ENCODE data around the gene MEGF6.

The MEGF6 gene

DNA sequence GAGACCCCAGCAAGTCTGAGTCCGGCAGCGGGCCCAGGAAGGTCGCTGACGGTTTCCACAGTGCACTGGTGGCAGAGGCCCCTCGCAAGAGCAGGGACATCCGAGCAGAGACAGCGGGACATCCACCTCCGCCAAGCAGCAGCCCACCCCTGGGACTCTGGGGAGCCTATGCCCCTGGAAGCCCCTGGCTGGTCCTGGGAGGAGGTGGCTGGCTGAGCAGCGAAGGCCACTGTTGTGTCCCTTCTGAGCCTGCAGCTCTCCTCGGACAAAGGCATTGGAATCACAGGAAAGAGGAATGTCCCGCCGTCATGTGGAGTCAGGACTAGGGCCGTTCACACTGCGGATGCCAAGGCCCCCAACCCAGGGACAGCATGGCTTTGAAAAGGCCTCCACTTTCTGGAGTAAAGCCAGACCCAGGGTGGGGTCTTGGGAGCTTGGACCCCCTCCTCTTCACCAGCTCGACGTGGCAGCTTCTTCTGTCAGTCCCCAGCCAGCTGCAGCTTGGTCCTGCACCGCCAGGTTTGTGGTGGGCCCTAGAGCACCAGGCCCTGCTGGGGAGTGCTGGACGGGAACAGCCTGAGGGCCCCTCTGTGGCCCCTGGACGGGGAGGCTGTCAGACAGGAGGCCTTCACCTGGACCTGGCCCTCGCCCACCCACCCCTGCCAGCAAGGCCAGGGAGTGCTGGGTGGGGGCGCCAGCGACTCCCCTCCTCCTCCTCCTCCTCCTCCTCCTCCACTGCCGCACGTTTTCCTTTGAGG, 1.4 kb downstream of the MEGF6 start:
- Histone ChIP-seq H3K27ac (ENCODE audit: poor library complexity, severe bottlenecking) (no peak overlapping the region), H3K27me3 (ENCODE audit: insufficient read depth, poor library complexity, severe bottlenecking) (no peaks in the 10 kb centered on the region), H3K4me1 (ENCODE audit: insufficient read depth, poor library complexity, severe bottlenecking) (peaks cover 9% of the 10 kb centered on the region), H3K9me3 (ENCODE audit: severe bottlenecking) (no peaks in the 10 kb centered on the region), H3K4me3 (ENCODE audit: severe bottlenecking) (no peak overlapping the region), H3K36me3 (ENCODE audit: low read depth) (no peaks in the 10 kb centered on the region)
- TF ChIP-seq CTCF (IDR thresholded peaks at IDR 0.05; ENCODE audit: poor library complexity, severe bottlenecking), result no peak
- ATAC-seq (ENCODE audit: low read depth) (no peak), DNase-seq (ENCODE audit: low spot score) (no peak)

GRCh38 chr1:3609016-3609768, 2.1 kb downstream of the MEGF6 start:
- peaks cover 9% of the 10 kb centered on the region for H3K4me1 ChIP-seq (ENCODE audit: insufficient read depth, poor library complexity, severe bottlenecking)
- no peak for TF ChIP-seq CTCF (IDR thresholded peaks at IDR 0.05; ENCODE audit: poor library complexity, severe bottlenecking)

DNA sequence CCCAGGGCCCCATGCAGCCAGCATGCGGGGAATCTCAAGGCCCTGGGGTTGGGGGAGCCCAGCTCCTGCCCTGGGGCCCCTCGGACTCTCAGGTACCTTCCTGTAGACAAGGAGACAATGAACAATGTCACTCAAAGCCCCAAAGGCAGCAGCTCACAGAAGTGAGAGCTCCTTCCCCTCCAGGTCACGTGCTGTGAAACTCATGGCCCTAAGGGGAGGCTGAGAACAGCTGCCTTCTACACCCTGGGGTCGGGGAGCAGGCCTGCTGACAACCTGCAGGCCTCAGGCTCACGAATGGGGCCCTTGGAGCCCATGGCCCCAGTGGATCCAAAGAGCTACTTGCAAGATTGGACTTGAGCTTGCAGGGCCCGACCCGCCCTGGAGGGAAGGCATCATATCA, 3.2 kb downstream of the MEGF6 start:
- H3K27ac ChIP-seq (ENCODE audit: poor library complexity, severe bottlenecking), result no peak overlapping the region
- no peaks in the 10 kb centered on the region for H3K9me3 ChIP-seq (ENCODE audit: severe bottlenecking)
- H3K27me3 ChIP-seq (ENCODE audit: insufficient read depth, poor library complexity, severe bottlenecking), result no peaks in the 10 kb centered on the region
- H3K36me3 ChIP-seq (ENCODE audit: low read depth), result no peaks in the 10 kb centered on the region
- ATAC-seq (ENCODE audit: low read depth) (no peak), DNase-seq (ENCODE audit: low spot score) (no peak)
- H3K4me3 ChIP-seq (ENCODE audit: severe bottlenecking), result no peak overlapping the region
- H3K4me1 ChIP-seq (ENCODE audit: insufficient read depth, poor library complexity, severe bottlenecking), result peaks cover 3% of the 10 kb centered on the region
- TF ChIP-seq CTCF (IDR thresholded peaks at IDR 0.05; ENCODE audit: poor library complexity, severe bottlenecking), result no peak

More at GRCh38 chr1:3609016-3609768, 2.1 kb downstream of the MEGF6 start:
- no peaks in the 10 kb centered on the region for H3K9me3 ChIP-seq (ENCODE audit: severe bottlenecking)
- H3K36me3 ChIP-seq (ENCODE audit: low read depth), result no peaks in the 10 kb centered on the region
- no peak overlapping the region for H3K27ac ChIP-seq (ENCODE audit: poor library complexity, severe bottlenecking)
- no peak for ATAC-seq (ENCODE audit: low read depth)
- no peak overlapping the region for H3K4me3 ChIP-seq (ENCODE audit: severe bottlenecking)
- H3K27me3 ChIP-seq (ENCODE audit: insufficient read depth, poor library complexity, severe bottlenecking), result no peaks in the 10 kb centered on the region
- DNase-seq (ENCODE audit: low spot score), result no peak

DNA sequence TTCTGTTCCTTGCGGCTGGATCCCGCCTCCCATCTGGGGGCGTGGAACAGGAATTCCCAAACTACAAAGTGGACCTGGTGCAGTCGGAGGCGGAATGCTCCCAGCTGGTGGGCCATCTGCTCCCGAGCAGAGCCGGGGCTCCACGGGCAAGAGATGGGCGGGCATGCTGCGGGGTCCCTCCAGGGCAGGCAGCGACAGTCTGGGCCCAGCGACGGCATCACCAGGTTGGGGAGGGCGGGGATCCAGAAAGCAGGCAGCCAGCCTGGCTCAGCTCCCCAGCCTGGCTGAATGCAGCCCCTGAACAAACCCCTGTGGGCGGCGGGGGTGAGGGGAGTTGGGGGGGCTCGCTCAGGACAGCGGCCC, 3.6 kb downstream of the MEGF6 start:
- DNase-seq (ENCODE audit: low spot score), result no peak
- H3K36me3 ChIP-seq (ENCODE audit: low read depth), result no peaks in the 10 kb centered on the region
- no peak overlapping the region for H3K27ac ChIP-seq (ENCODE audit: poor library complexity, severe bottlenecking)
- H3K27me3 ChIP-seq (ENCODE audit: insufficient read depth, poor library complexity, severe bottlenecking), result no peaks in the 10 kb centered on the region
- H3K4me3 ChIP-seq (ENCODE audit: severe bottlenecking), result no peak overlapping the region
- no peak for TF ChIP-seq CTCF (IDR thresholded peaks at IDR 0.05; ENCODE audit: poor library complexity, severe bottlenecking)
- no peak for ATAC-seq (ENCODE audit: low read depth)
- no peaks in the 10 kb centered on the region for H3K4me1 ChIP-seq (ENCODE audit: insufficient read depth, poor library complexity, severe bottlenecking)
- H3K9me3 ChIP-seq (ENCODE audit: severe bottlenecking), result no peaks in the 10 kb centered on the region
